Cardiac fibroblast (primary cell): ENCODE data around the gene LTBP1.

Source experiments
- DNase-seq, 2 donors: peaks; one replicate each; pipeline versions ENCODE4 v3.0.0 to v3.0.0-alpha.2; 2010; ENCODE audit warnings: low read depth in 2 of 2
- H3K4me3 ChIP-seq, 2 donors: replicated peaks in 1 of 2; 1 replicate in 1 of 2; 2 replicates in 1 of 2; pipeline ENCODE4 v1.5.1; 2011; ENCODE audit warnings: low read depth in 2 of 2, low read length in 2 of 2, mild to moderate bottlenecking in 2 of 2, moderate library complexity in 1 of 2
- CTCF ChIP-seq: IDR thresholded peaks from one replicate; pipeline ENCODE4 v1.5.1; 2011; ENCODE audit warnings: low read depth, mild to moderate bottlenecking, low read length, inconsistent platforms

LTBP1 gene

GRCh38 chr2:33273479-33273878 is 326.7 kb downstream of the LTBP1 start:
- no peak overlapping the region for H3K4me3 ChIP-seq
- DNase-seq, result no peak
- no peak for TF ChIP-seq CTCF

GRCh38 chr2:33274524-33274923 is 327.8 kb downstream of the LTBP1 start:
- no peak overlapping the region for H3K4me3 ChIP-seq
- TF ChIP-seq CTCF, result no peak
- no peak for DNase-seq

- DNase-seq, result peak; percentile 89 to 98
- H3K4me3 ChIP-seq, result no peak overlapping the region
- no peak for TF ChIP-seq CTCF
These were observed 329.1 kb downstream of the LTBP1 start for GRCh38 chr2:33275689-33276444.

- TF ChIP-seq CTCF, result no peak
- DNase-seq, result no peak
These were observed 330.3 kb downstream of the LTBP1 start for GRCh38 chr2:33277002-33277426.

GRCh38 chr2:33278245-33278943 is 331.6 kb downstream of the LTBP1 start:
- no peak overlapping the region for H3K4me3 ChIP-seq
- no peak for TF ChIP-seq CTCF
- DNase-seq, result peak; percentile 16 to 22

More at GRCh38 chr2:33277002-33277426, 330.3 kb downstream of the LTBP1 start:
- no peak overlapping the region for H3K4me3 ChIP-seq

GRCh38 chr2:33284287-33284686 is 337.5 kb downstream of the LTBP1 start:
- H3K4me3 ChIP-seq, result no peak overlapping the region
- TF ChIP-seq CTCF, result no peak
- no peak for DNase-seq
